HG03442 (cell line): ENCODE measurements around the gene PTGES2.

Experiments
- ATAC-seq: cut with Tn5 transposase; IDR thresholded peaks from one replicate; pipeline ENCODE4 v1.9.1; 2021; ENCODE audit warnings: mild to moderate bottlenecking, moderate library complexity; ENCODE audit not compliant: unreplicated experiment

PTGES2 gene

GRCh38 chr9:128153947-128154695 lies 26.6 kb upstream of the PTGES2 start:
- no peak for ATAC-seq

- ATAC-seq = no peak
Measured at GRCh38 chr9:128153060-128153946, 25.8 kb upstream of the PTGES2 start.

- ATAC-seq = no peak
Measured at GRCh38 chr9:128152133-128153059, 24.9 kb upstream of the PTGES2 start.

- no peak for ATAC-seq
Measured at GRCh38 chr9:128151309-128152132, 24.0 kb upstream of the PTGES2 start.

GRCh38 chr9:128150594-128151308 lies 23.2 kb upstream of the PTGES2 start:
- no peak for ATAC-seq

- no peak for ATAC-seq
Measured at GRCh38 chr9:128149951-128150593, 22.5 kb upstream of the PTGES2 start.

- no peak for ATAC-seq
Measured at GRCh38 chr9:128149001-128149701, 21.6 kb upstream of the PTGES2 start, which contains the start of gene LCN2. Gene LCN2 (plus strand): TSS chr9:128149453. CDS start chr9:128149526, 73 bp downstream.

- no peak for ATAC-seq
Measured at GRCh38 chr9:128148509-128149000, 21.0 kb upstream of the PTGES2 start.

GRCh38 chr9:128146591-128147120 lies 19.1 kb upstream of the PTGES2 start:
- ATAC-seq = no peak

- ATAC-seq = no peak
Measured at GRCh38 chr9:128145951-128146351, 18.4 kb upstream of the PTGES2 start.

GRCh38 chr9:128145536-128145935 lies 18.0 kb upstream of the PTGES2 start:
- ATAC-seq = no peak

- no peak for ATAC-seq
Measured at GRCh38 chr9:128144239-128145181, 17.0 kb upstream of the PTGES2 start.

GRCh38 chr9:128143525-128144238 lies 16.2 kb upstream of the PTGES2 start:
- ATAC-seq = no peak

GRCh38 chr9:128142596-128142995 lies 15.1 kb upstream of the PTGES2 start:
- no peak for ATAC-seq

GRCh38 chr9:128142061-128142460 lies 14.5 kb upstream of the PTGES2 start:
- ATAC-seq = no peak

- no peak for ATAC-seq
Measured at GRCh38 chr9:128141604-128142003, 14.1 kb upstream of the PTGES2 start.
